OCI-LY3 (cell line): Measurements from ENCODE around the gene METTL27.
"Not testable (repeated sequence)": the region's sequence is repeated elsewhere in the genome, so short reads cannot be mapped to it uniquely, and the experiment has no call there.

Source experiments
- H2AFZ ChIP-seq: fragments of 200-600, 300-600 bp; shearing (Covaris generic); 2 replicates; pipeline ENCODE4 v1.6.0; 2014; ENCODE audit warnings: antibody characterized with exemption, low read depth, low read length
- H3K27ac ChIP-seq: fragments of 200-600, 300-600 bp; sonication (generic); 2 replicates; pipeline ENCODE4 v1.5.1; 2014; ENCODE audit warnings: mild to moderate bottlenecking, low read length, moderate library complexity, mixed read lengths
- H3K27me3 ChIP-seq: fragments of 200-600, 300-600 bp; sonication (generic); 2 replicates; pipeline ENCODE4 v1.6.1; 2014; ENCODE audit warnings: low read depth, low read length, mixed read lengths
- H3K36me3 ChIP-seq: fragments of 200-600, 300-600 bp; sonication (generic); replicated peaks from 2 replicates; pipeline ENCODE3; 2014; ENCODE audit warnings: low read depth, low read length, mixed read lengths
- H3K4me1 ChIP-seq: fragments of 300-600, 200-600 bp; sonication (generic); 2 replicates; pipeline ENCODE4 v1.6.1; 2014; ENCODE audit warnings: low read length, mixed read lengths
- H3K4me2 ChIP-seq: fragments of 200-600, 300-600 bp; sonication (generic); 2 replicates; pipeline ENCODE4 v1.6.1; 2014; ENCODE audit warnings: low read length, mixed read lengths
- H3K4me3 ChIP-seq: fragments of 300-600, 200-600 bp; sonication (generic); 2 replicates; pipeline ENCODE4 v1.5.1; 2014; ENCODE audit warnings: antibody characterized with exemption, mild to moderate bottlenecking, low read length, moderate library complexity
- H3K79me2 ChIP-seq: fragments of 300-600, 200-600 bp; shearing (Covaris generic); 2 replicates; pipeline ENCODE4 v1.6.1; 2014; ENCODE audit warnings: mild to moderate bottlenecking, low read length, mixed read lengths
- H3K9ac ChIP-seq: fragments of 300-600, 200-600 bp; shearing (Covaris generic); 2 replicates; pipeline ENCODE4 v1.6.0; 2014; ENCODE audit warnings: mild to moderate bottlenecking, low read length, moderate library complexity
- H3K9me3 ChIP-seq: fragments of 200-600, 300-600 bp; shearing (Covaris generic); 2 replicates; pipeline ENCODE4 v1.6.1; 2014; ENCODE audit warnings: low read length, mixed read lengths; ENCODE audit not compliant: insufficient read depth
- H4K20me1 ChIP-seq: fragments of 200-600, 300-600 bp; sonication (generic); 2 replicates; pipeline ENCODE4 v1.6.1; 2016; ENCODE audit warnings: low read length, mixed read lengths; ENCODE audit not compliant: insufficient read depth
- EZH2phosphoT487 ChIP-seq: fragments of 200-600 bp; shearing (Covaris generic); IDR thresholded peaks from 2 replicates; pipeline ENCODE4 v1.6.1; 2018; ENCODE audit warnings: antibody characterized with exemption, mixed run types, low read depth
- TF ChIP-seq, protein P1 (sequence below): fragments of 200-600, 300-600 bp; sonication (generic); IDR thresholded peaks from 2 replicates; pipeline ENCODE4 v1.5.1; 2014; ENCODE audit warnings: antibody characterized with exemption, low read length, low read depth

METTL27 gene

GRCh38 chr7:73822319-73823173 lies 19.8 kb downstream of the METTL27 start:
- H3K4me3 ChIP-seq = no peak overlapping the region
- H3K9ac ChIP-seq = no peak overlapping the region
- no peak for TF ChIP-seq EZH2phosphoT487
- TF ChIP-seq, protein P1, sequence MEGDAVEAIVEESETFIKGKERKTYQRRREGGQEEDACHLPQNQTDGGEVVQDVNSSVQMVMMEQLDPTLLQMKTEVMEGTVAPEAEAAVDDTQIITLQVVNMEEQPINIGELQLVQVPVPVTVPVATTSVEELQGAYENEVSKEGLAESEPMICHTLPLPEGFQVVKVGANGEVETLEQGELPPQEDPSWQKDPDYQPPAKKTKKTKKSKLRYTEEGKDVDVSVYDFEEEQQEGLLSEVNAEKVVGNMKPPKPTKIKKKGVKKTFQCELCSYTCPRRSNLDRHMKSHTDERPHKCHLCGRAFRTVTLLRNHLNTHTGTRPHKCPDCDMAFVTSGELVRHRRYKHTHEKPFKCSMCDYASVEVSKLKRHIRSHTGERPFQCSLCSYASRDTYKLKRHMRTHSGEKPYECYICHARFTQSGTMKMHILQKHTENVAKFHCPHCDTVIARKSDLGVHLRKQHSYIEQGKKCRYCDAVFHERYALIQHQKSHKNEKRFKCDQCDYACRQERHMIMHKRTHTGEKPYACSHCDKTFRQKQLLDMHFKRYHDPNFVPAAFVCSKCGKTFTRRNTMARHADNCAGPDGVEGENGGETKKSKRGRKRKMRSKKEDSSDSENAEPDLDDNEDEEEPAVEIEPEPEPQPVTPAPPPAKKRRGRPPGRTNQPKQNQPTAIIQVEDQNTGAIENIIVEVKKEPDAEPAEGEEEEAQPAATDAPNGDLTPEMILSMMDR = no peak
- peaks cover 18% of the 10 kb centered on the region for H3K4me1 ChIP-seq
- H3K4me2 ChIP-seq = no peak overlapping the region
- no peak overlapping the region for H3K27ac ChIP-seq
- no peaks in the 10 kb centered on the region for H4K20me1 ChIP-seq
- H3K27me3 ChIP-seq = no peaks in the 10 kb centered on the region
- no peaks in the 10 kb centered on the region for H3K9me3 ChIP-seq
- H3K79me2 ChIP-seq = no peaks in the 10 kb centered on the region
- no peak overlapping the region for H2AFZ ChIP-seq
- H3K36me3 ChIP-seq = no peaks in the 10 kb centered on the region

DNA sequence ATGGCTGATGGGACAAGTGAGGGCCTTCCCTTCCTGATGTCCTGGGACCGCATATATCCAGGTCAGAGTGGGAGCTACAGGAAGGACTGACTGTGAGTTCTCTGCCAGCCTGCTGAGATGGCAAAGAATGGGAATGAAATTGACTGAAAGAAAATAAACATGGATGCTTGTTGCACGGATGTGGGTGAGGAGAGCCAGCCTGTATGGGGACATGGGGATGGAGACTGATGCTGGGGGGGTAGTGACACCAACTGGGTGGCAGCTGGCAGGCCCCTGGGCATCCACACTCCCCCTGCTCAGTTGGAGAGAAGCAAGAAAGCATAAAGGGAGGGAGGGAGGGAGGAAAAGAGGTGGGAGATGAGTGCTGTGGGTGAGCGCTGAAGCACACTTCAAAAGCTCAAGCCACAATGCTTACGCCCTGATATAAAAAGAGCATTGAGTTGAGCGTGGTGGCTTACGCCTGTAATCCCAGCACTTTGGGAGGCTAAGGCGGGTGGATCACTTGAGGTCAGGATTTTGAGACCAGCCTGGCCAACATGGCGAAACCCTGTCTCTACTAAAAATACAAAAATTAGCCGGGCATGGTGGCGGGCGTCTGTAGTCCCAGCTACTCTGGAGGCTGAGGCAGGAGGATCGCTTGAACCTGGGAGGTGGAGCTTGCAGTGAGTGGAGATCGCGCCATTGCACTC lies 20.6 kb downstream of the METTL27 start:
- H3K4me2 ChIP-seq, H2AFZ ChIP-seq, H3K9ac ChIP-seq: not testable (repeated sequence)

DNA sequence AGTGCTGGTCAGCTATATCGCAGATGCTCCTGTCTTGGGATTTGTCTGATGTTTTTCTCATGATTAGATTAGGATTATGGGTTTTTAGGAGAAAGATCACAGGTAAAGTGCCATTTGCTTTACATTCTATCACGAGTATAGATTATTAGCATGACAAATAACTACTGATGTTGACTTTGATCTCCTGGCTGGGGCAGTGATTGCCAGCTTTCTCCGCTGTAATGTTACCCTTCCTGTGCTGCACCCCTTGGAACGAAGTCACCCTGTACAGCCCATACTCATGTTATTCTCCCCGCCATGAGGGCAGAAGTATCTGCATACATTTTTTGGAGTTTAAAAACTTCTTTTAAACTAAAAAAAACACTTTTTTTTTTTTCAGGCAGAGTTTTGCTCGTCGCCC lies 22.3 kb downstream of the METTL27 start:
- H3K4me3 ChIP-seq = no peak overlapping the region

More for the DNA sequence above, 20.6 kb downstream of the METTL27 start:
- H3K27ac ChIP-seq, H3K4me1 ChIP-seq, H3K79me2 ChIP-seq, H3K4me3 ChIP-seq, H3K9me3 ChIP-seq, H4K20me1 ChIP-seq, H3K36me3 ChIP-seq, H3K27me3 ChIP-seq: not testable (repeated sequence)

DNA sequence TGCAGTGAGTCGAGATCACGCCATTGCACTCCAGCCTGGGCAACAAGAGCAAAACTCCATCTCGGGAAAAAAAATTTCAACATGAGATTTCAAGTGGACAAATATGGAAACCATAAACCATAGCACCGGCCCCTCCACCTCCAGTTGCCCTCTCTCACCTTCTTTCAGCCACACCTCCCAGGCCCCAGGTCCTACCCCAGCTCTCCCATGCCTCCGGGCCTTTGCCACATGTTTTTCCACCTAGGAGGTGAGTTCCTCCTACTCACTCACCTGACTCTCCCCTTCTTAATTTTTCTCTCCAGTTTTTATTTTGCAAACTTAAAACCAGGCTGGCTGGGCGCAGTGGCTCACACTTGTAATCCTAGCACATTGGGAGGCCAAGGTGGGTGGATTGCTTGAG lies 25.2 kb downstream of the METTL27 start:
- Histone ChIP-seq H3K9me3 (peaks cover 3% of the 10 kb centered on the region; the same call in 1 of the 2 replicates), H3K36me3 (no peaks in the 10 kb centered on the region), H2AFZ (no peak overlapping the region), H3K4me1 (no peaks in the 10 kb centered on the region), H3K27me3 (peaks cover 2% of the 10 kb centered on the region; the same call in 1 of the 2 replicates), H3K9ac (no peak overlapping the region), H4K20me1 (no peaks in the 10 kb centered on the region), H3K4me2 (no peak overlapping the region), H3K4me3 (no peak overlapping the region), H3K27ac (no peak overlapping the region), H3K79me2 (no peaks in the 10 kb centered on the region)
- TF ChIP-seq, protein P1 = no peak
- no peak for TF ChIP-seq EZH2phosphoT487

More for the DNA sequence above, 22.3 kb downstream of the METTL27 start:
- no peaks in the 10 kb centered on the region for H4K20me1 ChIP-seq
- H3K9me3 ChIP-seq = no peaks in the 10 kb centered on the region
- no peak overlapping the region for H3K27ac ChIP-seq
- H2AFZ ChIP-seq = no peak overlapping the region
- no peaks in the 10 kb centered on the region for H3K36me3 ChIP-seq
- TF ChIP-seq EZH2phosphoT487 = no peak
- TF ChIP-seq, protein P1 = no peak
- H3K27me3 ChIP-seq = no peaks in the 10 kb centered on the region
- H3K4me1 ChIP-seq = no peaks in the 10 kb centered on the region
- no peak overlapping the region for H3K9ac ChIP-seq
- H3K79me2 ChIP-seq = no peaks in the 10 kb centered on the region
- H3K4me2 ChIP-seq = no peak overlapping the region
